GM12872 (cell line): ENCODE results near the gene EML6.

ENCODE experiments used
- CTCF ChIP-seq: IDR thresholded peaks from 3 replicates; pipeline ENCODE4 v1.5.1; 2011; ENCODE audit warnings: low read depth, mild to moderate bottlenecking, low read length, moderate library complexity; ENCODE audit not compliant: insufficient read depth

Gene EML6

DNA sequence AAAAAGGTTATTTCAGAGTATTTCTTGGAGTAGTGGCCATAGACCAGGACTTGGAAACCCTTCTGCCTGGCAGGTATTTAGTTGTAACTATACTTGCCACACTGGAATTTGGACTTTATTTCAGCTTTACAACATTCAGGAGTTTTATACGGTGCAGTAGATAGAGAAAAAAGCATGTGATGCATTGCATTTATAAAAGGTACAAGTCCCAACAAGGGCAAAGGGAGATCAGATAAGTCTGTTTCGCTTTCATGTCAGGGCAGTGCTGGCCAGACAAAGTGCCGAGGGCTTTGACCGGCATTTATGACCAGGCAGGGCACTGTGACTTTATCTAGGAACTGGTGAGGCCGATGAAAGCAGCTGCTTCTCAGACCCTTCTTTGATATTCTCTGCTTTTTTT, 181.4 kb downstream of the EML6 start:
- no peak for TF ChIP-seq CTCF

GRCh38 chr2:54906716-54907115, 183.3 kb downstream of the EML6 start:
- TF ChIP-seq CTCF, result no peak

DNA sequence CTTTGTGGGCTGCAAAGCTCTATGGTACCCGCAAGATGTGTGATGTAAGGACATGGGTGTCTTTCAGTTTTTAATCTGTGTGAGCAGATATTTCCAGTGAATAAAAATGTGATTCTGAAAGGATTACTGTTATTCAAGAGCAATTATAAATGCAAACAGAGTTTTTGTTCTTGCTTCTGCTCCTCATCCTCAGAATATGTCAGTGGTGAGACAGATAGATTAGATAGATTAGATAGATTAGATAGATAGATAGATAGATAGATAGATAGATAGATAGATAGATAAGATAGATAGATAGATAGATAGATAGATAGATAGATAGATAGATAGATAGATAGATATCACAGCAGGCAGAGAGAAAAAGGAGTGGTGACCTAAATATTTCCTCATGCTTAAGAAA, 184.2 kb downstream of the EML6 start:
- no peak for TF ChIP-seq CTCF

DNA sequence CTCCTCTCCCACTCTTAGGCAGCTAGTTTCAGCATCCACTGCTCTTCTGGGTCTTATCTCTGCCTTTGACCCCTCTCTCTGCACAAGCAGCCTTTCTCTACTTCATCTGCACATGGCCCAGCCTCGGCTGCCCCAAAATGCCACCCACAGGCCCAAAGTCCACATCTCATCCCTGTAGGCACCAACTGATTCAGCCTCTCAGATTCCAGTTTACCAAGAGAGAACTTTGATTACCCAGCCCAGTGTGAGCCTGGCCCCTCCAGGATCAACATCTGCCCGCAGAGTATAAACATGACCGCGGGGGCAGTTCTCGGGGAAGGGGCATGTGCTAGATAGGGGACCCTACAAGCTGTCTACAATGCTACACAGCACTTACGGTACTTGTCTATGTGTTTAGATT, 185.1 kb downstream of the EML6 start:
- TF ChIP-seq CTCF, result no peak

GRCh38 chr2:54909001-54909400, 185.5 kb downstream of the EML6 start:
- no peak for TF ChIP-seq CTCF

DNA sequence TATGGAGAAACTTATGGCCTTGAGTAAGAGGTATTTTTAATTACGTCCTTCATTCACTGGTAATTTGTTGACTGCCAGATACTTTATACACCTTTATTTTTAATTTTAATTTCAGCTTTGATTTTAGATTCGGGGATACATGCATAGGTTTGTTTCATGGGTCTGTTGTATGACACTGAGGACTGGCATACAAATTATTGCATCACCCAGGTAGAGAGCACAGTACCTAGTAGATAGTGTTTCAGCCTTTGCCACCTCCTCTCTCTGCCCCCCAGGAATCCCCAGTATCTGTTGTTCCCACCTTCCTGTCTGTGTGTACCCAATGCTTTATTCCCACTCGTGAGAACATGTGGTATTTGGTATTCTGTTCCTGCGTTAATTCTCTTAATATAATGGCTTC, 188.8 kb downstream of the EML6 start:
- TF ChIP-seq CTCF, result no peak

- TF ChIP-seq CTCF, result no peak
Observed at GRCh38 chr2:54912893-54913292, 189.4 kb downstream of the EML6 start.

GRCh38 chr2:54914637-54915036, 191.2 kb downstream of the EML6 start:
- no peak for TF ChIP-seq CTCF
